ENCODE data around the gene RBM38.
"Not testable (repeated sequence)": the region's sequence is repeated elsewhere in the genome, so short reads cannot be mapped to it uniquely, and the experiment has no call there.

The RBM38 gene

DNA sequence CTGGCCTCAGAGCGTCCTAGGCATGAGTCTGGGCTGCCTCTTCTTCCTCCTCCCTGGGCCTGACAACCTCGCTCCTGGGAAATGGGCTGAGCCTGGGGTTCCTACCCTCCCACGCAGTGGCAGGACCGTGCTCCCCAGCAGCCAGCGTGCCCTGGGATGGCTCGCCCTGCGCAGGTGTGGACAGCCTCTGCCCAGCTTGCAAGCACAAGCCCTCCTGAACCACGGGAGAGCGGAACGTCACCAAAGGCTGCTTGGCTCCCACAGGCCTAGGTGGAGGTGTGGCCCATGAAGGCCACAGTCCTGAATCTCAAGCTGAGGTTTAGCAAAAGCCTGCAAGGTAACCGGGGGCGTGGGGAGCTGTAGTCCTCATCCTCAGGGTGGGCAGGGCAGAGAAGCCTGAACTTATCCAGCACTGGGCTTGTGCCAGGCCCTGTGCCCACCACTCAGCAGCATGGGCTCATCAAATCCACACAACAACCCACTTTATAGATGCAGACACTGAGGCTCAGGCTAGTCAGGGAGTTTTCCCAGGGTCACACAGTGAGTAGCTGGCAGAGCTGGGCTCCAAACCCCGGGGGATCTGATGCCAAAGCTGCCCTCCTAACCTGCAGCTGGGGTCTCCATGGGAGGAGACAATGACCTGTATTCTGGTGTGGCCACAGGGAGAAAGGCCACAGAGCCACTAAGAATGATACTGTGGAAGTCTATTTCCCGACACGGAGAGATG is 25.3 kb downstream of the RBM38 start:
- no peak for DNase-seq (ENCODE audit: low read depth in 2 of 3, low spot score in 1 of 3)

DNA sequence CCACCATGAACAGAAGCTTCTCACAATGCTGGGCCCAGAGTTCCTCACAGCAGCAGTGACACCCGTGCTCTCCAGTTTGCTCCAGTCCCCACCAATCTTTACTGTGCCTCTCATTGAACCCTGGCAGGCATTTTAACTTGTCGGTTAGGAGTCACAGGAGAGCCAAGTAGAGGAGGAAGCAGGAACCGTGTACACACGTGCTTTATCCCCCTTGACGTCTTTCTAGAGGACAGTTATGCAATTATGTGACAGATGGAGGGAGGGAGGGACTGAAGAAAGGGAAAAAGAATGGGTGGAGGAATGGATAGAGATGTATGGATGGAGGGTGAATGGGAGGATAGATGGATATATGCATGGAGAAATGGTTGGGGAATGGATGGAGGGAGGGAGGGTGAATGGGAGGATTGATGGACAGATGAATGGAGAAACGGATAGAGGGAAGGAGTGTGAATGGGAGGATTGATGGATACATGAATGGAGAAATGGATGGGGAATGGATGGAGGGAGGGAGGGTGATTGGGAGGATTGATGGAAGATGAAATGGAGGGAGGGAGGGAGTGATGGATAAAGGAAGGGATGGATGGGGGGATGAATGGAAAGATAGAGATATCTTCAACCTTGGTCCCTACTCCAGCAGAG is 26.0 kb downstream of the RBM38 start:
- no peak for DNase-seq (ENCODE audit: low read depth in 2 of 3, low spot score in 1 of 3)

DNA sequence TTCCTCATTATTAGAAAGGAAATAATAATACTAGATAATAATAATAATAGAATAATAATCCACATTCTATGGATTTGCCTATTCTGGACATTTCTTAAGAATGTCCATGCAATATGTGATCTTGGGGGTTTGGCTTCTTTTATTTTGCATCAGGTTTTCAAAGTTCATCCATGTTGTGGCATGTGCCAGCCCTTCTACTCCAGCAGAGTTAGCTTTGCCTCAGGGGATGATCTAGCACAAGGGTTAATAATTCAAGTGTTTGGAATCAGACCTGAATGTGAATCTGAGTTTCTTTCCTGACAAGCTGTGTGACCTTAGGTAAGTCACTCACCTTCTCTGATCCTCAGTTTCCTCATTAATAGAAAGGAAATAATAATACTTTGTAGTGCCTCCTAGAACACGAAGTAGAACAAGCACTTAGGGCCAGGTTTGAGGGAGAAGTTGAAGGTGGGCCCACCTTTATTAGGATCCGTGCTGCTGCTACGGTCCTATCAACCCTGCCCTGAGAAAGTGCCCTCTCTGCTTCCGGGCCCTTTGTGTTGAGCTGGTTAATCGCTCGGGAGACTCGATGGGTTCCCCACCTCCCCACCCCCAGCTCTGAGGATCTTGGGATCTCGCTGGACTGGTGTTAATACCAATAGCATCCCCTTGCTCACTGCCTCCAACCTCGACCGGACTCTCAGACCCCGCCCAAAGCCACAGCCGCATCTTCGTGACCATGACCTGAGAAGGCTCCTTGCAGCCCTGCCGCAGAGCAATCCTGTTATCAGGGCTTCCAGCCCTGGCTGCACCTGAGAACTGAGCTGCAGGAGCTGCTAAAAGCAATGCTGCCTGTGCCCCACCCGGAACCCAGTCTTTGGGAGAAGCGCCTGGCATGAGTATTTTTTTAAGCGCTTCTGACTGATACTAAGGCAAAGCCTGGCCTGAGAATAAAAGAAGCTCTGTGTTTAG is 26.9 kb downstream of the RBM38 start:
- no peak for DNase-seq (ENCODE audit: low read depth in 2 of 3, low spot score in 1 of 3)

DNA sequence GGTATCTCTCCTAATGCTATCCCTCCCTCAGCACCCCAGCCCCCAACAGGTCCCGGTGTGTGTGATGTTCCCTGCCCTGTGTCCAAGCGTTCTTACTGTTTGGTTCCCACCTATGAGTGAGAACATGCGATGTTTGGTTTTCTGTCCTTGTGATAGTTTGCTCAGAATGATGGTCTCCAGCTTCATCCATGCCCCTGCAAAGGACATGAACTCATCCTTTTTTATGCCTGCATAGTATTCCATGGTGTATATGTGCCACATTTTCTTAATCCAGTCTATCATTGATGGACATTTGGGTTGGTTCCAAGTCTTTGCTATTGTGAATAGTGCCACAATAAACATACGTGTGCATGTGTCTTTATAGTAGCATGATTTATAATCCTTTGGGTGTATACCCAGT is 28.3 kb downstream of the RBM38 start:
- DNase-seq (ENCODE audit: low read depth in 2 of 3, low spot score in 1 of 3): not testable (repeated sequence)

DNA sequence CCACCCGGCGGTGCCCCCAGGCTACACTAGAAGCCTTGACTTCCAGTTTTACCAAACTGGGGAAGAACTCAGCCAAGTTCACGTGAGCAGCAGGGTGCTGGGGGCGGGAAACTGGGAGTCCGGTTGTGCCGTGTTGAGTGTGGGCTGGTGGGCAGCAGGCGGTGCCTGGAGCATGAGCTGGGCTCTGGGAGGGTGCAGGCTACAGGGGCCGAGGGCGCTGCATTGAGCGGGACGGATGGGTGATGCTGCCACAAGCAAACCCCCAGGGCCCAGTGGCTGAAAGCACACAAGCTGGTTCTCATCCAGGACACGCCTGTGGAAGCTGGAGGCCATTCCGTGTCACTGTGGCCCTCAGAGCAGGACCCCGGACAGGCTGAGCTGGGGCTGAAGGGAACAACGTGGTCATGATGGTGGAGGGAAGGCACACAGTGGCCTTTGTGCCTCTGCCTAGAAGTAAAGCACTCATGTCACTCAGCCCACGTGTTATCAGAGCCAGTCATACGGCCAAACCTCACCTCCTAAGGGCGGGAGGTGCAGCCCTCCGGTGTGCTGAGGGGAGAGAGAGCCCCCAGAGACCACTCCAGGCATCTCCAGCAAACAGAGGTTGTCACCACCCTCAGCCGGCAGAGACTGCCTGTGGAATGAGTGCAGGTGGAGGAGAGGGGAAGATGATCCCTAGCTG is 29.5 kb downstream of the RBM38 start:
- no peak for DNase-seq (ENCODE audit: low read depth in 2 of 3, low spot score in 1 of 3)

DNA sequence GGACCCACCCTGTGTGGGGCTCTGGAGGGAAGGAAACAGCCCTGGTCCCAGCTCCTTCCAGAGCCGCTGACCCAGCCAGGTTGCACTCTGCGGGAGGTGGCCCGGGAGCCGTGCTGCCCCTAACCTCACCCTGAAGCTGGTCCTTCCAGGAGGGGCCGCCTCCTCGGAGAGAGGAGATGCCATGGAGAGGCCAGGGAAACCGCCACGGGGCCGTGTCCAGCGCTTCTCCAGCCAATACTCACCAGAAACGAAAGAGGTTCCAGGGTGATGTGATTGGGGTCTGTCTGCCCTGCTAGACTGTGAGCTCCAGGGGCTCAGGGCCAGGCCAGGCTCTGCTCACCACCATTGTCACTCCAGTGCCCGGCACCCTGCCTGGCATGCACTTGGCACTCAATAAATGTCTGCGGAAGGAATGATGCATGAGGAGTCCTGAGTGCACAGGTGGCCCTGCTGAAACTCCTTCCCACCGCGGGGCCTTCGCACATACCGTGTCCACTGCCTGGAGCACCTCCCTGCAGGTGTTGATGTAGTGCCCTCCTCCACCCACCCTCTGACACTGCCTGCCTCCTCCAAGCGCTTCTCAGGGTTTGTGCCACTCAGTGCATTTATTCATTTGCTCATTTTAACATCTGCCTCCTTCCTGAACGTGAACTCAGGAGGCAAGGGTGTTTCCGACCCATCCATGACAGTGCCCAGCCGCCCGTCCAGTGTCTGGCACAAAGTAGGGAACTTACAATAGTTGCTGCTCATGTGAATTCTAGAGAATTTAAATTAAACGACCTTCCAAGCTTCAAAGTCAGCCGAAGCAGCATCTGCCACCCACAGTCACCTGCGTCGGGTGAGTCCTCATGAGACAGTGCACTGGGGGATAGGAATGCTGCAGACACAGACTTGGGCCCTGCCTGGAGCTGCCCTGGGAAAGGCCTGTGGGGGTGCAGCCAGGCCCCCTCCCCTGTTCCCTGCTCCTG is 30.3 kb downstream of the RBM38 start:
- no peak for DNase-seq (ENCODE audit: low read depth in 2 of 3, low spot score in 1 of 3)

DNA sequence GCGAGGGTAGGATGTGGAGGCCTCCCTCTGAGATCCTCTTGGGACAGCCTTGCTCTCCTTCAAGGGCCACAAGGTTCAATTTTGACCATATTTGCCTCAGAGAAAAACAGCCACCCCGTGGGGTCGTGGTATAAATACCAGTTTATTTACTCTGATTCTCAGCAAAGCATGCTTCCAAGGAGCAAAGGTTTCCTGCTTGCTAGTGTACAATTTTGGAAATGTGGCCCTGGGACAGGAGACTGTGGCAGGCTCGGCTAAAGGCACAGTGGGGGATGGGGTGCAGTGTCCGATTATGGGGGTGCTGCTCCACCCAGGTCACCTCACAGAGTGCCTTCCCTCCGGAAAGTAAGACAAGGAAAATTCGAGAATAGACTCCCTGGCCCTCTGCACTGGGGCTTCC is 31.1 kb downstream of the RBM38 start:
- DNase-seq (ENCODE audit: low read depth in 2 of 3, low spot score in 1 of 3): no peak

DNA sequence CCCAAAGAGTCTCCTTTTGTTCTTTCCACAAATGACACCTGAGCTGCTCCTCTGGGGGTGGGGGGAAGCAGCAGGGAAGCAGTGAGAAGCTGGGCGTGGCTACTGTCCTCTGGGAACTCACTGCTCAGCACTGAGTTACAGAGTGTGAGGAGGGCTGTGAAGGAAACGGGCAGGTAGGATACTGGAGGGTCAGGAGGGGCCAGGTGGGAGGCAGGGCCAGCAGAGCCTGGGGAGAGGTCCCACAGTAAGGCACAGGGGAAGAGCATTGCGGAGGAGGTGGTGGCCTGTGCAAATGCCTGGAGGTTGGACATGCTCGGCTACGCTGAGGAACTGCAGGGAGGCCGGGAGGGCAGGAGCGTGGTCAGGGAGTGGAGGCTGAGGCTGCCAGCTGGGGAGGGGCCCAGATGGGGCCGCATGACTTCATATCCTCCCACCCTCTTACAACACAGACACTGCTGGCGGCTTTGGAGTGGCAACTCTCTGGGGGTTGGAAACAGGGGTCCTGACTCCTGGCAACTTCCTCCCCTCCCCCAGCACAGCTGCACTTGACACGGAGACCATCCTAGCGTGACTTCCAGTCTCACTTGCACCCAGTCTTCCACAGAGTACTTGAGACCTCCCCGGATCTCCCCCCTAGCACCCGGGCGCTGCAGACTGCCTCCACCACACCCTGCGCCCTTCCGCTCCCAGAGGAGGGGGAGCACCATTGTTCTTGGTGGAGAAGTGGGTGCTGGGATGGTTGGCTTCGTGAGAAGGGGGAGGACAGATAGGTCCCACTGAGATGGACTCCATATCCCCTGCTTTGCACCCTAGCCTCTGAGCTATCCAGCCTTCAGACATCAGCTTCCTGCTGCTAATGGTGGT is 34.2 kb downstream of the RBM38 start:
- no peak for DNase-seq (ENCODE audit: low read depth in 2 of 3, low spot score in 1 of 3)

DNA sequence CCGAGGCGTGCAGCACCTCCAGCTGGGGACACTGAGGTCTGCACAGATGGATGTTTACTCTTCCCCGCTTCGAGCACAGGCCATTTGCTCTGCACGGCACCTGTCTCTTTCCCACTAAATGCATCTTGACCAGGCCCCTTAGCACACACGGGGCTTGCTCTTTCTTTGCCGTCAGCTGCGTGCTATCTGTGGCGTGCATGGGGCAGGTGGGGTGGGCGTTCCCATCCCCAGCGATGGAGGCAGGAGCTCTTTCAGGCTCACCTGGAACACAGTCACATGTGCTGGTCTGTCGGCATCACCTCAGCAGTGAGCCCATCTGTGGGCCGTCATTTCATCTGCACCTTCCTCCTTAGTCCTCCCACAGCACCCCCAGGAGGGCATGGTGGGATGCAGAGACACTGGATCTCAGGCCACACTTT is 35.1 kb downstream of the RBM38 start:
- DNase-seq (ENCODE audit: low read depth in 2 of 3, low spot score in 1 of 3): no peak

DNA sequence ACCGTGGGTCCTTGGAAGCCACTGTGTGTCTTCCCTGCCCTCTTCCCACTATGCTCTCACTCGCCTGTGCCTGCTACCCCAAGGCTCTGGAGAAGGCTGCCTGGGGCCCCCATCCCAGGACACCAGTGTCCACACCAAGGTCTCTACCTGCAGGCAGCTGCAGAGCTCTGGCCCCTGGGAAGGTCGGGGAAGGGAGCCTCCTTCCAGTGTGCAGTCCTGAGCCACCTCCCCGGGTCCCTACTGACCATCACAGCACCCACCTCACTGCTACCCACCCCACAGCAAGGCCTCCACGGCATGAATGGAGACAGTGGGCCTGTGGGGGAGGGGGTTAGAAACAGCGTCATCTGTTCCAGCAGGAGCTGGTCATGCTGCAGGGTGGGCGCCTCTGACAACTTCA is 35.6 kb downstream of the RBM38 start:
- DNase-seq (ENCODE audit: low read depth in 2 of 3, low spot score in 1 of 3): no peak

DNA sequence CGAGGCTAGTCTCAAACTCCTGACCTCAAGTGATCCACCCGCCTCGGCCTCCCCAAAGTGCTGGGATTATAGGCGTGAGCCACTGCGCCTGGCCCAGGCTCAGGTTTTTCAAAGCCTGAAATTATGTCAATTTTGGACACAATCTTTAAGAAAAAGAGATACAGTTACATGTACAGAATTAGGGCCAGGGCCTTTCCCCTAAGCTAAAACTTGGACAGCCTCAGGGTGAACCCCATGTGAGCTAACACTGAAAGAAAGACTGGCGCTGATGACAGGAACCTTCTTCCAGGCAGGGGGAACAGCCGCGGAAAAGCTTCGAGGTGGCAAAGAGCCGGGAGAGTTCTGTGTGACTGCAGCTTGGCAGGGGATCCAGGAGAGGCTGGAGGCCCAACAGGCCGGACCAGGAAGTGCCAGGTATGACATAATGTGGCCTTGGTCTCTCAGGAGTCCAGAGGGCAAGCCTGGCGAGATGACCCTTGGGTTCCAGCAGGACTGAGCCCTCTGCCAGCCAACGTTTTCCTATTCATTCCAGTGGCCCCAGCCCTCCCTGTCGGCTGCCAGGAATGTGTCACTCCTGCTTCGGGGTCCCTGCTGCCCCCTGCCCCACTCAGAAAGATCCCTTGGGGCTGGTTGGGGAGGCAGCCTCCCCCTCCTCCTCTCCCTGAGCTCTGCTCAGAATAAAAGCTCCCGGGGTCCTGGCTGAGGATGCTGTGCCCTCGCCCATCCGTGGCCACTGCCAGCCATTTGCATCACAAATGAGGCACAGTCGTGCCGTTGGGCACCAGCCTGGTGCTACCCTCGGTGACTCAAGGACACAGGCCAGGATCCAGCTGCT is 37.3 kb downstream of the RBM38 start:
- no peak for DNase-seq (ENCODE audit: low read depth in 2 of 3, low spot score in 1 of 3)

DNA sequence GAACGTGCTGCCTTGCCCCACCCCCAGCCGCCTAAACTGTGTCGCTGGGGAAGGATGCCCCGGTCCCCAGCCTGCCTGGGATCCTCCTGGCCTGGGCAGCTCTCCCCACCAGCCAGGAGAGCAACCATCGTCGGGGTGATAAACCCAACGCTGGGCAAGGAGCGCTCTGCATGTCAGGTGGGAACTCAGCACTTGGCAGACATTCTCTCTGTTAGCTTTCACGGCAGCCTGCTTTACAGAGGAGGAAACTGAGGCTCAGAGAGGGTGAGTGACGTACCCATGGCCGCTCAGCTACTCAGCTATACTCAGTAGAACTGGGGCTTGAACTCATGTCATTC is 37.9 kb downstream of the RBM38 start:
- no peak for DNase-seq (ENCODE audit: low read depth in 2 of 3, low spot score in 1 of 3)

DNA sequence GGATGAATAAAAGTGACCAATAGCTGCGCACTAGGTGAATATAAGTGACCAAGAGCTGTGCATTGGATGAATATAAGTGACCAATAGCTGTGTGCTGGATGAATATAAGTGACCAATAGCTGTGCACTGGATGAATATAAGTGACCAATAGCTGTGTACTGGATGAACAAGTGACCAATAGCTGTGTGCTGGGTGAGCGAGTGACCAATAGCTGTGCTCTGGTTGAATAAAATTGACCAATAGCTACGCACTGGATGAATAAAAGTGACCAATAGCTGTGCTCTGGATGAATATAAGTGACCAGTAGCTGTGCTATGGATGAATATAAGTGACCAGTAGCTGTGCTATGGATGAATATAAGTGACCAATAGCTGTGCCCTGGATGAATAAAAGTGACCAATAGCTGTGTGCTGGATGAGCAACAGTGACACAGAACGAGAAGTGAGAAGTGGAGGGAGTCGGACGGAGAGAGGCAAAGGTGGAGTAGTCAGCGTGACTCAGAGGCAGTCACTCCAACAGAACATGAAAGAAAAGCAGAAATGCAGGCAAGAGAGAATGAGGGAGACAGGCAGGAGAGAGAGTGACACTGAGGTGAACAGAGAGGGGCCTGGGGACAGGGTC is 38.5 kb downstream of the RBM38 start:
- no peak for DNase-seq (ENCODE audit: low read depth in 2 of 3, low spot score in 1 of 3)

DNA sequence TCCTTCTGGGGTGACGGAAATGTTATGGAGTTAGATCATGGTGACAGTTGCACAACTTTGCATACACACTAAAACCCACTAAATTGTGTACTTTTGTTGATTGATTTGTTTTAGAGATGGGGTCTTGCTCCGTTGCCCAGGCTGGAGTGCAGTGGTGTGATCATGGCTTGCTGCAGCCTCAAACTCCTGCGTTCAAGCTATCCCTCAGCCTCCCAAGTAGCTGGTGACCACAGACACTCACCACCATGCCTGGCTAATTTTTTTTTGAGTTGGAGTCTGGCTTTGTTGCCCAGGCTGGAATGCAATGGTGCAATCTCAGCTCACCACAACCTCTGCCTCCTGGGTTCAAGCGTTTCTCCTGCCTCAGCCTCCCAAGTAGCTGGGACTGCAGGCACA is 39.0 kb downstream of the RBM38 start:
- not testable (repeated sequence) for DNase-seq (ENCODE audit: low read depth in 2 of 3, low spot score in 1 of 3)

DNA sequence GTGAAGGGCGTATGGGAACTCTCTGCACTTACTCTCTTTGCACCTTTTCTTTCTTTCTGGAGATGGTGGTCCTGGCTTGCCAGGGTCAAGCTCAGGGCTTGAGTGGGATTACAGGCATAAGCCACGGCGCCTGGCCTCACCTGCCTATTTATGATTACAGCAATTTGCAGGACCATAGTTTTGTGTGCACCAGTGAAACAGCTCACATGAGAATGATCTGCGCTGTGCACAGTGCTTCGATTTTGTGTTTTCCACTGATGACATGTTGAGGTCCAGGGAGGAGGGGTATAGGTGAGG is 40.3 kb downstream of the RBM38 start:
- DNase-seq (ENCODE audit: low read depth in 2 of 3, low spot score in 1 of 3): no peak

DNA sequence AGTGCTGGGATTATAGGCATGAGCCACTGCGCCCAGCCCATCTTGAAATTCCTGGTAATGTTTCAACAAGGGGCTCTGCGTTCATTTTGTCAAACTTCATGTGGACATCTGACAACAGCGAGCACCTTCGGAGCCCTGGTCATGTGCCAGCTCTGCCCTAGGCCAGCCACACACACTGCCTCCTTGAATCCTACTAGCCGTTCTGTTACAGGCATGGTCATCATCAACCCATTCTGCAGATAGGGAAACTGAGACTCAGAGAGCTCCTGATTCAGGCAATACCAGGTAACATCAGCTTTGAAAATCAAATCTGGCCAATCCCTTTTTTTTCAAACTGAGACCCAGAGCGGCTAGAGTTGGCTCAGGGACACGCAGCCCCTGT is 41.3 kb downstream of the RBM38 start:
- no peak for DNase-seq (ENCODE audit: low read depth in 2 of 3, low spot score in 1 of 3)

DNA sequence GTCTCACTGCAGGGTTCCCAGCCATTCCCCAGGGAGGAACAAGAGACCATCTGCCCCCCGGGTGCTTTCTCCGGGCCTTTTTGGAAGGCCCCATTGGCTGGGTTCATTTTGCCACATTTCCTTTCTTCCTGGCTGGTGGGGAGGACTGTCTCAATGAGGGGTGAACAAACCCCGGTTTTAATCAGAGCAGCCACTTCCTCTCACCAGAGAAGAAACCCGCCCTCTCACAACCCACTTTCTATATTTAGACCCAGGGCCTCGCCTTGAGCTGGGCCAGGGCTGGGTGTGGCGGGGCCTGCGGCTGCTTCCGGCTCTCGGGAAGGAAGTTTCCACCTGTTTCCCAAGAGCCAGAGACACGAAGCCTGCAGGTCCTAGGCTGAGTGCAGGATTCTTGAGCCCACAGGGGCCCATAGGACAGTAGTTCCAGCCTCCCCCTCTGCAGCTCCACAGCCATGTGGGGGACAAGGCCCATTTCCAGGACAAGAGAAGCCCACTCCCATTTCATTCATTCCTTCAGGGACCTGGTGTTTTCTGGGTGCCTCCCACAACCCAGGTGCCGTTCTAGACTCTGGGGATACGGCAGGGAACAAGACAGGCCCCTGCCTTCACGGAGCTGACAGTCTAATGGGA is 41.8 kb downstream of the RBM38 start:
- DNase-seq (ENCODE audit: low read depth in 2 of 3, low spot score in 1 of 3): peak; percentile 31 to 52 (median 38)
